HEK293T (cell line): ENCODE results near the gene GUCY1A1.

ENCODE experiments used
- BHLHE40 ChIP-seq: fragments of 450-650 bp; IDR thresholded peaks from 2 replicates; pipeline ENCODE4 v1.6.1; 2016; ENCODE audit warnings: mild to moderate bottlenecking, moderate library complexity, borderline replicate concordance
- ELF4 ChIP-seq: fragments of 450-650 bp; IDR thresholded peaks from 2 replicates; pipeline ENCODE4 v1.6.1; 2017; ENCODE audit warnings: antibody characterized with exemption
- FOXK2 ChIP-seq: fragments of 450-650 bp; IDR thresholded peaks from 2 replicates; pipeline ENCODE4 v1.6.1; 2016; ENCODE audit warnings: mild to moderate bottlenecking
- HDGF ChIP-seq: fragments of 450-650 bp; IDR thresholded peaks from 2 replicates; pipeline ENCODE4 v1.6.1; 2017; ENCODE audit warnings: antibody characterized with exemption, borderline replicate concordance
- TARDBP ChIP-seq: fragments of 450-650 bp; IDR thresholded peaks from 2 replicates; pipeline ENCODE4 v1.6.1; 2016

GRCh38 chr4:155751569-155751968 lies 84.9 kb downstream of the GUCY1A1 start:
- TF ChIP-seq HDGF (no peak), ELF4 (no peak), BHLHE40 (no peak), FOXK2 (no peak), TARDBP (no peak)
